Activated naive CD8-positive, alpha-beta T cell treated with anti-CD3 and anti-CD28 coated beads, Interleukin-2, amount 50 U/mL, for 16 hours (primary cell): Measurements from ENCODE around the gene COL6A6.
"Not testable (repeated sequence)": the region's sequence is repeated elsewhere in the genome, so short reads cannot be mapped to it uniquely, and the experiment has no call there.

Source experiments
- DNase-seq: peaks from one replicate; pipeline ENCODE4 v3.0.0-alpha.2; 2020; ENCODE audit warnings: low read depth, low spot score

The COL6A6 gene

GRCh38 chr3:130529486-130530215 is 12.7 kb downstream of the COL6A6 start:
- no peak for DNase-seq

- no peak for DNase-seq
Observed at GRCh38 chr3:130533247-130533646, 16.3 kb downstream of the COL6A6 start.

- no peak for DNase-seq
Observed at GRCh38 chr3:130537673-130538304, 20.8 kb downstream of the COL6A6 start.

GRCh38 chr3:130539005-130539404 is 22.0 kb downstream of the COL6A6 start:
- no peak for DNase-seq

GRCh38 chr3:130543322-130543721 is 26.3 kb downstream of the COL6A6 start:
- no peak for DNase-seq

GRCh38 chr3:130546920-130547679 is 30.1 kb downstream of the COL6A6 start:
- DNase-seq, result no peak

- DNase-seq, result not testable (repeated sequence)
Observed at GRCh38 chr3:130547680-130548065, 30.7 kb downstream of the COL6A6 start.

GRCh38 chr3:130548356-130548755 is 31.4 kb downstream of the COL6A6 start:
- no peak for DNase-seq

- DNase-seq, result no peak
Observed at GRCh38 chr3:130557336-130558035, 40.5 kb downstream of the COL6A6 start.

GRCh38 chr3:130558366-130558765 is 41.4 kb downstream of the COL6A6 start:
- DNase-seq, result no peak

- DNase-seq, result no peak
Observed at GRCh38 chr3:130565224-130565623, 48.2 kb downstream of the COL6A6 start.
